Omental fat pad (tissue), 4 donors: ENCODE measurements around the gene TEX38. TPM values are rescaled to one million over a fixed set of nuclear protein-coding genes. Genes with fewer than 3 reads are reported as not detected.

Experiments
- ATAC-seq: fragments of 150-250 bp; one replicate; pipeline ENCODE4 v1.9.1; 2016; ENCODE audit warnings: mild to moderate bottlenecking, moderate library complexity; ENCODE audit not compliant: low FRiP score
- DNase-seq: peaks from one replicate; pipeline ENCODE4 v3.0.0-alpha.2; 2019; ENCODE audit warnings: low spot score
- CTCF ChIP-seq, 3 donors: fragments of 450-650 bp; IDR thresholded peaks; one replicate each; pipeline ENCODE4 v1.5.1; 2016 to 2017; ENCODE audit warnings: antibody characterized with exemption in 3 of 3, mild to moderate bottlenecking in 3 of 3, moderate library complexity in 2 of 3
- total RNA-seq, 4 donors: library from RNA; depleted of rRNA; stranded (reverse); fragments of >200 nt; gene quantifications; one replicate each; pipeline ENCODE4 v1.1.0, GENCODE V29; 2016

Gene TEX38
- total RNA-seq, 4 donors from 2014 or later: not detected

GRCh38 chr1:46677339-46677738 lies 5.7 kb downstream of the TEX38 start:
- ATAC-seq: no peak
- TF ChIP-seq CTCF (IDR thresholded peaks at IDR 0.05): no peak

GRCh38 chr1:46679789-46680573 lies 8.3 kb downstream of the TEX38 start:
- DNase-seq: no peak
- ATAC-seq: no peak
- TF ChIP-seq CTCF (IDR thresholded peaks at IDR 0.05): no peak

More at GRCh38 chr1:46677339-46677738, 5.7 kb downstream of the TEX38 start:
- DNase-seq: no peak

GRCh38 chr1:46681333-46682034 lies 9.8 kb downstream of the TEX38 start:
- TF ChIP-seq CTCF (IDR thresholded peaks at IDR 0.05): no peak
- no peak for ATAC-seq
- DNase-seq: no peak

- DNase-seq (no peak), ATAC-seq (no peak)
- no peak for TF ChIP-seq CTCF (IDR thresholded peaks at IDR 0.05)
These were observed 10.4 kb downstream of the TEX38 start for GRCh38 chr1:46682064-46682463.

GRCh38 chr1:46684670-46685069 lies 13.0 kb downstream of the TEX38 start:
- TF ChIP-seq CTCF (IDR thresholded peaks at IDR 0.05): no peak
- DNase-seq: no peak
- no peak for ATAC-seq

- TF ChIP-seq CTCF (IDR thresholded peaks at IDR 0.05): no peak
These were observed 14.6 kb downstream of the TEX38 start for GRCh38 chr1:46686255-46686654.

More at GRCh38 chr1:46686255-46686654, 14.6 kb downstream of the TEX38 start:
- DNase-seq: no peak
- ATAC-seq: no peak
